ENCODE results near the gene PRRC2C.

- TF ChIP-seq JUN (IDR thresholded peaks at IDR 0.05) (no peak), RAD21 (conservative IDR thresholded peaks at IDR 0.05 in 1 of 2, IDR thresholded peaks at IDR 0.05 in 1 of 2) (no peak), CTCF (IDR thresholded peaks at IDR 0.05) (no peak), KDM5A (IDR thresholded peaks at IDR 0.05) (no peak)
Observed at GRCh38 chr1:171611306-171611705, 126.0 kb downstream of the PRRC2C start.

All from A549 (cell line).